ENCODE data around the gene MAK. TPM values are rescaled to one million over a fixed set of nuclear protein-coding genes. Genes with fewer than 3 reads are reported as not detected.

MAK gene
- total RNA-seq, 2 donors from 2014 or later, result 0.18 to 0.35 TPM

DNA sequence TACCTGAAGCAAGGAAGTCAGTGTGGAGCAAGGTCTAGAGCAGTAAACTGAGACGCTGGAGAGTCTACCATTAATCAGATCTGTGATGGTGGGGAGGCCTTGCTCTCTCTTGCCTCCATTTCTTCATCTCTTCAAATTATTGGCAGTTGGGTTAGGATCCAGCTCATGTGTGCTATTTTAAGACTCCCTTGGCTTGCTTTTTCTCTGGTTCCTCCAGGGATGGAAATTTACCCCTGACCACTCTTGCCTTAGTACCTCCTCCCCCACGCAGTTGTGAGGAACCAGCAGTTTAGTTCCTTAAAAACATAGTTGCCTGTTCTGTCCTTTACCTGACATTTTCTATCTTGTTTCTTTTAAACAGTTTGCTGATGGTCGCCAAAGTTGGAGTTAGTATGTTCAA is 108.1 kb downstream of the MAK start:
- H3K4me3 Mint-ChIP-seq, result no peak overlapping the region
- H3K27ac Mint-ChIP-seq, result peak overlapping the region; percentile 17
- Histone ChIP-seq H3K27ac (ENCODE audit: low read depth, low read length) (no peak overlapping the region), H3K4me3 (ENCODE audit: low read length) (no peak overlapping the region), H3K27me3 (ENCODE audit: control insufficient read depth, insufficient read depth, low read length, poor library complexity, severe bottlenecking) (no peaks in the 10 kb centered on the region), H3K9ac (ENCODE audit: extremely low read depth, low read length, poor library complexity, severe bottlenecking) (no peak overlapping the region), H3K36me3 (ENCODE audit: control insufficient read depth, insufficient read depth, low read length) (peaks cover 73% of the 10 kb centered on the region), H3K4me1 (ENCODE audit: control insufficient read depth, insufficient read depth, low read length) (no peaks in the 10 kb centered on the region), H3K9me3 (ENCODE audit: control insufficient read depth, low read length) (no peaks in the 10 kb centered on the region)
- no peaks in the 10 kb centered on the region for H3K27me3 Mint-ChIP-seq (ENCODE audit: insufficient read depth)
- 96 to 100% methylated on average over 3 of the region's 3 CpGs for WGBS, 2 experiments (ENCODE audit: insufficient coverage in 1 of 2, insufficient read length in 1 of 2)
- peaks cover 66% of the 10 kb centered on the region for H3K36me3 Mint-ChIP-seq (ENCODE audit: low read depth)
- TF ChIP-seq, protein P1, sequence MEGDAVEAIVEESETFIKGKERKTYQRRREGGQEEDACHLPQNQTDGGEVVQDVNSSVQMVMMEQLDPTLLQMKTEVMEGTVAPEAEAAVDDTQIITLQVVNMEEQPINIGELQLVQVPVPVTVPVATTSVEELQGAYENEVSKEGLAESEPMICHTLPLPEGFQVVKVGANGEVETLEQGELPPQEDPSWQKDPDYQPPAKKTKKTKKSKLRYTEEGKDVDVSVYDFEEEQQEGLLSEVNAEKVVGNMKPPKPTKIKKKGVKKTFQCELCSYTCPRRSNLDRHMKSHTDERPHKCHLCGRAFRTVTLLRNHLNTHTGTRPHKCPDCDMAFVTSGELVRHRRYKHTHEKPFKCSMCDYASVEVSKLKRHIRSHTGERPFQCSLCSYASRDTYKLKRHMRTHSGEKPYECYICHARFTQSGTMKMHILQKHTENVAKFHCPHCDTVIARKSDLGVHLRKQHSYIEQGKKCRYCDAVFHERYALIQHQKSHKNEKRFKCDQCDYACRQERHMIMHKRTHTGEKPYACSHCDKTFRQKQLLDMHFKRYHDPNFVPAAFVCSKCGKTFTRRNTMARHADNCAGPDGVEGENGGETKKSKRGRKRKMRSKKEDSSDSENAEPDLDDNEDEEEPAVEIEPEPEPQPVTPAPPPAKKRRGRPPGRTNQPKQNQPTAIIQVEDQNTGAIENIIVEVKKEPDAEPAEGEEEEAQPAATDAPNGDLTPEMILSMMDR (conservative IDR thresholded peaks at IDR 0.05), result no peak
- H3K4me1 Mint-ChIP-seq, result peaks cover 16% of the 10 kb centered on the region
- no peak for DNase-seq
- H3K9me3 Mint-ChIP-seq, result no peaks in the 10 kb centered on the region

DNA sequence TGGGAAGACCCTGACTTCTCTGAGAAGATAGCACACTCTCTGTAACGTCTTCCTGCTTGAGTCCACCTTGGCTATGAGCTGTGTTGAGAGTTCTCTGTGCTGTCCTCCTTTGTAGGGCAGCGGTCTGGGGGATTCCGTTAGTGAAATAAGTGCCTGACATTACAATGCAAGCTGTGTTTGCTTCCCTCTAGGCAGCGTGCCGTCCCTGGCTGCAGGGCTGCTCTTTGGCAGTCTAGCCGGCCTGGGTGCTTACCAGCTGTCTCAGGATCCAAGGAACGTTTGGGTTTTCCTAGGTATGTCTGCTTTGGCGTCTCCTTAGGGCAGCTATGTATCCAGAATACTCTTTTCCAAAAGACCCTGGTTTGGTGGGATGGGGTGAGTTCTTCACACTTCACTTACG is 112.6 kb downstream of the MAK start:
- TF ChIP-seq, protein P1 (conservative IDR thresholded peaks at IDR 0.05), result no peak
- H3K4me1 Mint-ChIP-seq, result peaks cover 40% of the 10 kb centered on the region
- Histone ChIP-seq H3K9me3 (ENCODE audit: control insufficient read depth, low read length) (no peaks in the 10 kb centered on the region), H3K4me3 (ENCODE audit: low read length) (peak overlapping the region; percentile 96), H3K4me1 (ENCODE audit: control insufficient read depth, insufficient read depth, low read length) (peaks cover 8% of the 10 kb centered on the region), H3K9ac (ENCODE audit: extremely low read depth, low read length, poor library complexity, severe bottlenecking) (no peak overlapping the region), H3K27ac (ENCODE audit: low read depth, low read length) (no peak overlapping the region), H3K27me3 (ENCODE audit: control insufficient read depth, insufficient read depth, low read length, poor library complexity, severe bottlenecking) (no peaks in the 10 kb centered on the region), H3K36me3 (ENCODE audit: control insufficient read depth, insufficient read depth, low read length) (peaks cover 57% of the 10 kb centered on the region)
- H3K9me3 Mint-ChIP-seq, result peaks cover 10% of the 10 kb centered on the region
- no peak for DNase-seq
- H3K27ac Mint-ChIP-seq, result peak overlapping the region; percentile 78
- WGBS, 2 experiments (ENCODE audit: insufficient coverage in 1 of 2, insufficient read length in 1 of 2), result 90 to 94% methylated on average over 6 to 9 of the region's 9 CpGs
- H3K27me3 Mint-ChIP-seq (ENCODE audit: insufficient read depth), result no peaks in the 10 kb centered on the region
- H3K4me3 Mint-ChIP-seq, result peak overlapping the region; percentile 94
- H3K36me3 Mint-ChIP-seq (ENCODE audit: low read depth), result peaks cover 44% of the 10 kb centered on the region

DNA sequence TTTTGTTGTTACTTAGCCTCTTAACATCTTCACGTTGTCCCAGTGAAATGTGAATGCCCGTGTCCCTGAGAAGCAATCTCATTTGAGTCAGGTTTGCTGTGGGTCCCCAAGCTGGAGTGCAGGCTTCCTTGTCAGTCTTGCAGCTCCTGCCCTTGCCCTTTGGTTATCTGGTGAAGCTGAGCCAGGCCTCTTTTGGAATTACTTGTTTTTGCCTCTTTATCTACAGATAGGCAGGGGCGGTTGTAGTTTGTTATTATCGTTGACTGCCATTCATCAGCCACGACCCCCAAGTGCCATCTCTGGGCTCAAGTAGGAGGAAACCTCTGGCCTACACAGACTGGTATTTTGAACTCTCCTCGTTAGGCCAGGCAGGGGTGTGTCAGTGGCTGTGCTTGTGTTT is 113.3 kb downstream of the MAK start:
- Mint-ChIP-seq H3K4me3 (peak overlapping the region; percentile 94), H3K27ac (peak overlapping the region; percentile 78), H3K36me3 (ENCODE audit: low read depth) (peaks cover 37% of the 10 kb centered on the region), H3K27me3 (ENCODE audit: insufficient read depth) (no peaks in the 10 kb centered on the region), H3K9me3 (peaks cover 10% of the 10 kb centered on the region), H3K4me1 (peaks cover 40% of the 10 kb centered on the region)
- peaks cover 50% of the 10 kb centered on the region for H3K36me3 ChIP-seq (ENCODE audit: control insufficient read depth, insufficient read depth, low read length)
- no peak for DNase-seq
- peak overlapping the region; percentile 96 for H3K4me3 ChIP-seq (ENCODE audit: low read length)
- H3K9me3 ChIP-seq (ENCODE audit: control insufficient read depth, low read length), result no peaks in the 10 kb centered on the region
- TF ChIP-seq, protein P1 (conservative IDR thresholded peaks at IDR 0.05), result no peak
- H3K9ac ChIP-seq (ENCODE audit: extremely low read depth, low read length, poor library complexity, severe bottlenecking), result no peak overlapping the region
- H3K4me1 ChIP-seq (ENCODE audit: control insufficient read depth, insufficient read depth, low read length), result peaks cover 8% of the 10 kb centered on the region
- no peak overlapping the region for H3K27ac ChIP-seq (ENCODE audit: low read depth, low read length)
- no peaks in the 10 kb centered on the region for H3K27me3 ChIP-seq (ENCODE audit: control insufficient read depth, insufficient read depth, low read length, poor library complexity, severe bottlenecking)
- WGBS, 2 experiments (ENCODE audit: insufficient coverage in 1 of 2, insufficient read length in 1 of 2), result 87 to 90% methylated on average over 3 to 6 of the region's 6 CpGs
